A549 (cell line): ENCODE results near the gene DNAH8. TPM values are rescaled to one million over a fixed set of nuclear protein-coding genes. Genes with fewer than 3 reads are reported as not detected.
"Not testable (repeated sequence)": the region's sequence is repeated elsewhere in the genome, so short reads cannot be mapped to it uniquely, and the experiment has no call there.

ENCODE experiments used
- ATAC-seq, 2 experiments: fragments of 200-7000 bp in 1 of 2; fragments of >200 bp in 1 of 2; cut with Nextera tagmentation in 1 of 2; cut with Tn5 transposase in 1 of 2; 3 replicates each; pipeline versions ENCODE4 v1.8.0 to v1.9.1; 2018 to 2020; ENCODE audit warnings: mild to moderate bottlenecking in 1 of 2, moderate library complexity in 1 of 2
- CTCF ChIA-PET: fragments of 300-600 bp; sonication (Branson Sonifier 250); formaldehyde crosslinking; extraction: SDS; loops from one replicate; lab custom pipeline; 2021; ENCODE audit warnings: antibody characterized with exemption, inconsistent platforms; lab: Yijun Ruan, JAX
- POLR2A ChIA-PET: fragments of 350-600 bp; formaldehyde crosslinking; extraction: SDS; loops from one replicate; lab custom pipeline; 2021; ENCODE audit warnings: antibody characterized with exemption, inconsistent platforms; lab: Yijun Ruan, JAX
- DNase-seq, 2 experiments: peaks; one replicate each; pipeline versions ENCODE4 v3.0.0 to v3.0.0-alpha.2; 2011 to 2016; ENCODE audit warnings: low read depth in 1 of 2, low spot score in 1 of 2
- FAIRE-seq: peaks from 2 replicates; lab custom pipeline; 2011; peaks lifted over from hg19 to GRCh38; lab: Jason Lieb, UNC
- H3K27ac ChIP-seq, 2 experiments: fragments of >200 bp; sonication (Bioruptor Twin); formaldehyde crosslinking; 3 replicates each; pipeline ENCODE4 v1.5.1; 2016 to 2017
- H3K4me1 ChIP-seq: fragments of >200 bp; sonication (Bioruptor Twin); formaldehyde crosslinking; 3 replicates; pipeline ENCODE4 v1.6.1; 2016
- H3K4me2 ChIP-seq: fragments of >200 bp; sonication (Bioruptor Twin); formaldehyde crosslinking; 3 replicates; pipeline ENCODE4 v1.6.1; 2016
- H3K4me3 ChIP-seq: fragments of >200 bp; sonication (Bioruptor Twin); formaldehyde crosslinking; 3 replicates; pipeline ENCODE4 v1.5.1; 2016
- H3K9me3 ChIP-seq: fragments of >200 bp; sonication (Bioruptor Twin); formaldehyde crosslinking; 3 replicates; pipeline ENCODE4 v1.6.1; 2016
- CBX8 ChIP-seq: fragments of 200-600 bp; sonication (generic); IDR thresholded peaks from 2 replicates; pipeline ENCODE4 v1.6.1; 2016
- CHD4 ChIP-seq: fragments of 200-600 bp; sonication (generic); IDR thresholded peaks from 2 replicates; pipeline ENCODE4 v1.6.1; 2016; ENCODE audit warnings: antibody characterized with exemption, mild to moderate bottlenecking, borderline replicate concordance
- CTCF ChIP-seq: fragments of >200 bp; sonication (Bioruptor Twin); formaldehyde crosslinking; IDR thresholded peaks from 3 replicates; pipeline ENCODE4 v1.5.1; 2016
- EHMT2 ChIP-seq: fragments of 200-600 bp; sonication (generic); IDR thresholded peaks from 2 replicates; pipeline ENCODE4 v1.6.1; 2016; ENCODE audit warnings: antibody characterized with exemption, low read depth, mild to moderate bottlenecking, moderate library complexity
- EP300 ChIP-seq, 2 experiments: fragments of >200 bp; sonication (Bioruptor Twin); formaldehyde crosslinking; IDR thresholded peaks; 2 replicates in 1 of 2; 3 replicates in 1 of 2; pipeline ENCODE4 v1.6.1; 2016 to 2017
- HDAC2 ChIP-seq: fragments of 200-600 bp; sonication (generic); IDR thresholded peaks from 2 replicates; pipeline ENCODE4 v1.6.1; 2016
- HOXA7 ChIP-seq: fragments of 250-450 bp; sonication (Bioruptor Pico); IDR thresholded peaks from 2 replicates; pipeline ENCODE4 v1.5.0; 2020; ENCODE audit warnings: mild to moderate bottlenecking, moderate library complexity
- HOXB5 ChIP-seq: fragments of 250-450 bp; sonication (Bioruptor Pico); IDR thresholded peaks from 2 replicates; pipeline ENCODE4 v1.5.0; 2020; ENCODE audit warnings: mild to moderate bottlenecking, moderate library complexity
- JUN ChIP-seq, 2 experiments: fragments of >200 bp; sonication (Bioruptor Twin); formaldehyde crosslinking; IDR thresholded peaks; 2 replicates in 1 of 2; 3 replicates in 1 of 2; pipeline ENCODE4 v1.6.1; 2016 to 2017
- MAX ChIP-seq: IDR thresholded peaks from 2 replicates; pipeline ENCODE4 v1.6.1; 2012
- NPAS2 ChIP-seq: fragments of 250-450 bp; sonication (Bioruptor Pico); IDR thresholded peaks from 2 replicates; pipeline ENCODE4 v1.8.0; 2022; ENCODE audit warnings: mild to moderate bottlenecking, moderate library complexity, borderline replicate concordance
- NR3C1 ChIP-seq: fragments of >200 bp; sonication (Bioruptor Twin); formaldehyde crosslinking; IDR thresholded peaks from 3 replicates; pipeline ENCODE4 v1.6.1; 2017
- POLR2AphosphoS2 ChIP-seq: conservative IDR thresholded peaks from 2 replicates; pipeline ENCODE4 v1.6.1; 2012; ENCODE audit warnings: low read length, improper control_type of control experiment, inconsistent platforms
- RARB ChIP-seq: fragments of 250-450 bp; sonication (Bioruptor Pico); IDR thresholded peaks from 2 replicates; pipeline ENCODE4 v1.8.0; 2021; ENCODE audit warnings: mild to moderate bottlenecking, moderate library complexity
- RFX5 ChIP-seq: fragments of 450-650 bp; IDR thresholded peaks from 2 replicates; pipeline ENCODE4 v1.7.1; 2014; ENCODE audit warnings: antibody characterized with exemption, mild to moderate bottlenecking, moderate library complexity
- TP53 ChIP-seq: fragments of 250-450 bp; sonication (Bioruptor Pico); IDR thresholded peaks from 2 replicates; pipeline ENCODE4 v1.5.0; 2021; ENCODE audit warnings: mild to moderate bottlenecking, moderate library complexity
- USF2 ChIP-seq: fragments of 450-650 bp; IDR thresholded peaks from 2 replicates; pipeline ENCODE4 v1.6.1; 2014; ENCODE audit warnings: antibody characterized with exemption
- ZC3H11A ChIP-seq: fragments of 450-650 bp; IDR thresholded peaks from 2 replicates; pipeline ENCODE4 v1.6.1; 2014; ENCODE audit warnings: antibody characterized with exemption, mild to moderate bottlenecking
- ZNF302 ChIP-seq: fragments of 250-450 bp; sonication (Bioruptor Pico); IDR thresholded peaks from 2 replicates; pipeline ENCODE4 v1.9.0; 2021; ENCODE audit warnings: inconsistent platforms, mild to moderate bottlenecking, moderate library complexity
- WGBS: methylation state at CpG from one replicate; pipeline ENCODE4 v1.1.6; 2017; ENCODE audit errors: missing lambda C conversion rate; 5-methylcytosine and 5-hydroxymethylcytosine counted together
- polyA plus RNA-seq, 4 experiments: library from polyadenylated mRNA; depleted of rRNA in 3 of 4; stranded (reverse); fragments of >200 nt; fragmentation: RNase III in 1 of 4; extraction: RNeasy Plus Mini Kit Qiagen cat#74134 plus additional on column Dnase treatment in 1 of 4; gene quantifications; 2 replicates in 3 of 4; 3 replicates in 1 of 4; pipeline ENCODE4 v1.2.3, GENCODE V29; 2011 to 2017
- TF ChIP-seq, protein P1 (sequence below): fragments of 150-350 bp; IDR thresholded peaks from 2 replicates; pipeline ENCODE4 v1.6.1; 2014; ENCODE audit warnings: low read depth, mild to moderate bottlenecking, low read length
- TF ChIP-seq, protein P2 (sequence below): fragments of >200 bp; sonication (Bioruptor Twin); formaldehyde crosslinking; IDR thresholded peaks from 2 replicates; pipeline ENCODE4 v1.6.1; 2016

DNAH8 gene
- polyA plus RNA-seq, 2 of the 4 experiments (the other 2 are of a cell fraction): not detected

- no peak for FAIRE-seq
- WGBS: 50% methylated on average over 3 of the region's 3 CpGs
Observed at GRCh38 chr6:38910207-38910606, 195.1 kb downstream of the DNAH8 start.

DNA sequence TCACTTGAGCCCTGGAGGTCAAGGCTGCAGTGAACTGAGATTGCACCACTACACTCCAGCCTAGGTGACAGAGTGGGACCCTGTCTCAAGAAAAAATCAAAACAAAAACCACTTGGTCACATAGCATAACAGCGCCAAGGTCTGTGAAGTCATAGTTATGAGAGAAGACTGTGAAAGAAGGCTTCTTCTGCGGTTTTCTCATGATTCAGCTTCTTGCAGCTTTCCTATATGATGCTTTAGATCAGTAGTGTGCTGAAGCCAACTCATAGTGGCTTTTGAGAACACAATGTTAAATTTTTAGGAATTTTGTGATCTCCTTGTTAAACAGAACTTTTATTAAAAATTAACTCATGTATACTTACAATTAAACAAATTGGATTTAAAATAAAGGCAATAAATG is 197.3 kb downstream of the DNAH8 start:
- 42% methylated on average over 2 of the region's 2 CpGs for WGBS
- ChIA-PET CTCF (no interaction called here), POLR2A (no interaction called here)
- no peak for ATAC-seq
- Histone ChIP-seq H3K4me3 (no peak overlapping the region), H3K4me1 (no peaks in the 10 kb centered on the region), H3K9me3 (no peaks in the 10 kb centered on the region), H3K4me2 (no peak overlapping the region), H3K27ac (no peak overlapping the region)
- TF ChIP-seq HOXA7 (CRISPR knock-in tag) (no peak), RARB (CRISPR knock-in tag) (no peak)
- TF ChIP-seq, protein P1, sequence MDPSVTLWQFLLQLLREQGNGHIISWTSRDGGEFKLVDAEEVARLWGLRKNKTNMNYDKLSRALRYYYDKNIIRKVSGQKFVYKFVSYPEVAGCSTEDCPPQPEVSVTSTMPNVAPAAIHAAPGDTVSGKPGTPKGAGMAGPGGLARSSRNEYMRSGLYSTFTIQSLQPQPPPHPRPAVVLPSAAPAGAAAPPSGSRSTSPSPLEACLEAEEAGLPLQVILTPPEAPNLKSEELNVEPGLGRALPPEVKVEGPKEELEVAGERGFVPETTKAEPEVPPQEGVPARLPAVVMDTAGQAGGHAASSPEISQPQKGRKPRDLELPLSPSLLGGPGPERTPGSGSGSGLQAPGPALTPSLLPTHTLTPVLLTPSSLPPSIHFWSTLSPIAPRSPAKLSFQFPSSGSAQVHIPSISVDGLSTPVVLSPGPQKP: no peak
- DNase-seq: no peak
- FAIRE-seq: no peak

More at GRCh38 chr6:38910207-38910606, 195.1 kb downstream of the DNAH8 start:
- ChIA-PET POLR2A (no interaction called here), CTCF (no interaction called here)
- H3K9me3 ChIP-seq: no peaks in the 10 kb centered on the region
- DNase-seq (no peak), ATAC-seq (no peak)
- H3K4me1 ChIP-seq: no peaks in the 10 kb centered on the region
- H3K4me3 ChIP-seq: no peak overlapping the region
- H3K27ac ChIP-seq: no peak overlapping the region
- TF ChIP-seq RFX5: no peak
- TF ChIP-seq CHD4: no peak
- no peak overlapping the region for H3K4me2 ChIP-seq

DNA sequence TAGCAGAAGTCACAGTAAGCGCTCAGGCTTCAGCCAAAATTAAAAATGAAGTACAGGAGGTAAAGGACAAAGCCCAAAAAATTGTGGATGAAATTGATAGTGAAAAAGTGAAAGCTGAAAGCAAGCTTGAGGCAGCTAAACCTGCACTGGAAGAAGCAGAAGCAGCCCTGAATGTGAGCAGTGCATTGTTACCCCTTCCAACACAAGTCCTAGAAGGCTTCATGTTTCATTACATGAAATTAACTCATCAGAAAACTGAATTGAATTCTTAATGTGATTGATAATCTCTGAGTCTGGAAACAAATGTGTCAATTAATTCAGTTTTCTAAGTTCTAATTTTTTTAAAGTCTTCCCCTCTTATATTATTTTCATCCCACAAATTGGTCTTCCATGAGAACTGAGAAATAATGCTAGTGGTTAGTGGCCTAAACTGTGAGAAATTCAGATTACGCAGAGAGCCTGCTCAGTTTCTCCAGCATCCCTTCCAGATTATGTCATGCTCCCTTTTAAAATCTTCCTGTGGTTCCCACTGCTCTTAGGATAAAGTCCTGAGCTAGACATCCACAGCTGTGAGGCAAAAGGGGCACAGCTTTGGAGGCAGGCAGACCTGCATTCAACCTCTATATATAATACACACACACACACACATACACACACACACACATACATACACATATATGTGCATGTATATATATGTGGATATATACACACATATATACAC is 200.3 kb downstream of the DNAH8 start:
- Histone ChIP-seq H3K4me3 (no peak overlapping the region), H3K4me2 (no peak overlapping the region), H3K9me3 (no peaks in the 10 kb centered on the region)
- ATAC-seq (no peak), DNase-seq (no peak), FAIRE-seq (no peak)
- POLR2A ChIA-PET: no interaction called here
- TF ChIP-seq, protein P2, sequence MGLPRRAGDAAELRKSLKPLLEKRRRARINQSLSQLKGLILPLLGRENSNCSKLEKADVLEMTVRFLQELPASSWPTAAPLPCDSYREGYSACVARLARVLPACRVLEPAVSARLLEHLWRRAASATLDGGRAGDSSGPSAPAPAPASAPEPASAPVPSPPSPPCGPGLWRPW: no peak
- TF ChIP-seq ZC3H11A (no peak), HOXB5 (no peak), HDAC2 (no peak), USF2 (no peak), EP300 (IDR thresholded peaks at IDR 0.05) (no peak), CTCF (no peak), JUN (IDR thresholded peaks at IDR 0.05) (no peak), ZNF302 (CRISPR knock-in tag) (no peak), CBX8 (no peak), NPAS2 (no peak), MAX (no peak), POLR2AphosphoS2 (no peak), EHMT2 (no peak), TP53 (CRISPR knock-in tag) (no peak), NR3C1 (no peak)
- TF ChIP-seq, protein P1: no peak
- TF ChIP-seq, all 56 proteins: peak for 0
- WGBS: 46% methylated on average over 2 of the region's 2 CpGs
- Histone ChIP-seq H3K4me1 (no peaks in the 10 kb centered on the region), H3K27ac (no peak overlapping the region)
- CTCF ChIA-PET: no interaction called here

GRCh38 chr6:38921540-38921939 is 206.4 kb downstream of the DNAH8 start:
- H3K4me2 ChIP-seq, H3K9me3 ChIP-seq, H3K4me1 ChIP-seq, FAIRE-seq, CTCF ChIA-PET, DNase-seq, POLR2A ChIA-PET, H3K4me3 ChIP-seq, H3K27ac ChIP-seq, ATAC-seq: not testable (repeated sequence)
- WGBS: 70% methylated on average over 5 of the region's 8 CpGs
